Omental fat pad (tissue), 4 donors: ENCODE results near the gene SGPP1. TPM values are rescaled to one million over a fixed set of nuclear protein-coding genes. Genes with fewer than 3 reads are reported as not detected.

ENCODE experiments used
- ATAC-seq: fragments of 150-250 bp; one replicate; pipeline ENCODE4 v1.9.1; 2016; ENCODE audit warnings: mild to moderate bottlenecking, moderate library complexity; ENCODE audit not compliant: low FRiP score
- DNase-seq: peaks from one replicate; pipeline ENCODE4 v3.0.0-alpha.2; 2019; ENCODE audit warnings: low spot score
- CTCF ChIP-seq, 3 donors: fragments of 450-650 bp; IDR thresholded peaks; one replicate each; pipeline ENCODE4 v1.5.1; 2016 to 2017; ENCODE audit warnings: antibody characterized with exemption in 3 of 3, mild to moderate bottlenecking in 3 of 3, moderate library complexity in 2 of 3
- total RNA-seq, 4 donors: library from RNA; depleted of rRNA; stranded (reverse); fragments of >200 nt; gene quantifications; one replicate each; pipeline ENCODE4 v1.1.0, GENCODE V29; 2016

Gene SGPP1
- total RNA-seq, 4 donors from 2014 or later, result 18.9 to 23.5 (median 21.1) TPM

GRCh38 chr14:63673886-63674497 lies 53.9 kb downstream of the SGPP1 start:
- ATAC-seq (no peak), DNase-seq (no peak)
- no peak for TF ChIP-seq CTCF (IDR thresholded peaks at IDR 0.05)

- TF ChIP-seq CTCF (IDR thresholded peaks at IDR 0.05), result no peak
- DNase-seq (no peak), ATAC-seq (no peak)
Observed at GRCh38 chr14:63673255-63673654, 54.6 kb downstream of the SGPP1 start.

- ATAC-seq, result no peak
- DNase-seq, result no peak
- no peak for TF ChIP-seq CTCF (IDR thresholded peaks at IDR 0.05)
Observed at GRCh38 chr14:63672417-63673180, 55.3 kb downstream of the SGPP1 start.

- ATAC-seq, result no peak
Observed at GRCh38 chr14:63671987-63672386, 55.9 kb downstream of the SGPP1 start.

GRCh38 chr14:63670692-63671091 lies 57.2 kb downstream of the SGPP1 start:
- TF ChIP-seq CTCF (IDR thresholded peaks at IDR 0.05), result no peak
- ATAC-seq (no peak), DNase-seq (no peak)

More at GRCh38 chr14:63671987-63672386, 55.9 kb downstream of the SGPP1 start:
- no peak for TF ChIP-seq CTCF (IDR thresholded peaks at IDR 0.05)
- DNase-seq, result no peak

- no peak for TF ChIP-seq CTCF (IDR thresholded peaks at IDR 0.05)
- DNase-seq, result no peak
- no peak for ATAC-seq
Observed at GRCh38 chr14:63666335-63666734, 61.5 kb downstream of the SGPP1 start.
